ENCODE results near the gene IGF2BP2.

Gene IGF2BP2

GRCh38 chr3:185758912-185759311 lies 65.9 kb downstream of the IGF2BP2 start:
- Histone ChIP-seq H3K4me1 (ENCODE audit: low read length) (no peaks in the 10 kb centered on the region), H3K79me2 (ENCODE audit: low read length) (no peaks in the 10 kb centered on the region), H3K9me2 (replicated peaks; ENCODE audit: insufficient read depth, low read length) (no peaks in the 10 kb centered on the region), H3K9ac (ENCODE audit: low read length) (no peak overlapping the region), H3K27me3 (replicated peaks; ENCODE audit: insufficient read depth, low read length) (no peaks in the 10 kb centered on the region), H3K27ac (ENCODE audit: low read length) (no peak overlapping the region), H3F3A (ENCODE audit: insufficient read depth, low read length) (no peaks in the 10 kb centered on the region), H3K4me3 (ENCODE audit: low read length) (no peak overlapping the region), H2AFZ (ENCODE audit: low read length) (no peak overlapping the region), H3K9me3 (replicated peaks; ENCODE audit: insufficient read depth, low read length) (no peaks in the 10 kb centered on the region), H4K20me1 (ENCODE audit: insufficient read depth, low read length) (no peaks in the 10 kb centered on the region), H3K36me3 (replicated peaks; ENCODE audit: insufficient read depth, low read length) (no peaks in the 10 kb centered on the region), H3K4me2 (ENCODE audit: low read depth, low read length) (no peak overlapping the region)
- TF ChIP-seq EZH2phosphoT487 (IDR thresholded peaks at IDR 0.05; ENCODE audit: low read length) (no peak), EZH2 (optimal IDR thresholded peaks at IDR 0.05; ENCODE audit: low read depth, low read length) (no peak)
- DNase-seq, result no peak

DNA sequence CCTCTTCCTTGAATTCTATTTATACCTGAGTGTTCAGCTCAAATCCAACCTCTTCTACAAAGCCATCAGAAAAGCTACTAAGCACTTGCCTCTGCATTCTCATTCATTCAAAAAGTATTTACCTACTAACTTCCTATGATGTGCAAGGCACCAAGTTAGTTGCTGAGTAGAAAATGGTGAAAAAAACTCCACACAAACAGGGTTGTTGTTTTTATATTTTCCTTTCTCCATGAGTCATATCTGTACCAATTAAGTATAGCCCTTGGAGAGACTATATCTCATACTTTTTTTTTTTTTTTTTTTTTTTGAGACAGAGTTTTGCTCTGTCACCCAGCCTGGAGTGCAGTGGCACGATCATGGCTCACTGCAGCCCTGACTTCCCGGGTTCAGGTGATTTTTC lies 67.7 kb downstream of the IGF2BP2 start:
- no peaks in the 10 kb centered on the region for H3K9me3 ChIP-seq (replicated peaks; ENCODE audit: insufficient read depth, low read length)
- H3K27ac ChIP-seq (ENCODE audit: low read length), result no peak overlapping the region
- H3K79me2 ChIP-seq (ENCODE audit: low read length), result no peaks in the 10 kb centered on the region
- no peak overlapping the region for H2AFZ ChIP-seq (ENCODE audit: low read length)
- no peaks in the 10 kb centered on the region for H3K36me3 ChIP-seq (replicated peaks; ENCODE audit: insufficient read depth, low read length)
- no peak overlapping the region for H3K9ac ChIP-seq (ENCODE audit: low read length)
- no peak for DNase-seq
- no peak overlapping the region for H3K4me2 ChIP-seq (ENCODE audit: low read depth, low read length)
- no peak overlapping the region for H3K4me3 ChIP-seq (ENCODE audit: low read length)
- no peaks in the 10 kb centered on the region for H4K20me1 ChIP-seq (ENCODE audit: insufficient read depth, low read length)
- no peaks in the 10 kb centered on the region for H3K27me3 ChIP-seq (replicated peaks; ENCODE audit: insufficient read depth, low read length)
- no peaks in the 10 kb centered on the region for H3K4me1 ChIP-seq (ENCODE audit: low read length)
- no peak for TF ChIP-seq EZH2phosphoT487 (IDR thresholded peaks at IDR 0.05; ENCODE audit: low read length)
- no peak for TF ChIP-seq EZH2 (optimal IDR thresholded peaks at IDR 0.05; ENCODE audit: low read depth, low read length)
- TF ChIP-seq CTCF (IDR thresholded peaks at IDR 0.05; ENCODE audit: low read length), result no peak
- no peaks in the 10 kb centered on the region for H3F3A ChIP-seq (ENCODE audit: insufficient read depth, low read length)
- no peaks in the 10 kb centered on the region for H3K9me2 ChIP-seq (replicated peaks; ENCODE audit: insufficient read depth, low read length)

DNA sequence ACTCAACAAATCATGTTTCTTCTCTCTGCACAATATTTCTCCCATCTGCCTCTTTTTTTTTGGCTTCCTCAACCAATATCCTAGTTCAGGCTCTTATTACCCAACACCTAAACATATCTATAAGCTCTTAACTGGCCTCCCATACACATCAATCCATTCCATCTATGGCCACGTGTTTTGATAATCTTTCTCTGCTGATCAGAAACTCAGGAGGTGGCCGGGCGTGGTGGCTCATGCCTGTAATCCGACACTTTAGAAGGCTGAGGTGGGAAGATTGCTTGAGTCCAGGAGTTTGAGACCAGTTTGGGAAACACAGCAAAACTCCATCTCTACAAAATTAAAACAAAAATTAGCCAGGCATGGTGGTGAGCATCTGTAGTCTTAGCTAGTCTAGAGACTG lies 68.4 kb downstream of the IGF2BP2 start:
- Histone ChIP-seq H3K9me3 (replicated peaks; ENCODE audit: insufficient read depth, low read length) (no peaks in the 10 kb centered on the region), H4K20me1 (ENCODE audit: insufficient read depth, low read length) (no peaks in the 10 kb centered on the region)

More for the DNA sequence above, 68.4 kb downstream of the IGF2BP2 start:
- no peak for DNase-seq
- no peak overlapping the region for H3K4me3 ChIP-seq (ENCODE audit: low read length)
- H3K4me2 ChIP-seq (ENCODE audit: low read depth, low read length), result no peak overlapping the region
- H3K27ac ChIP-seq (ENCODE audit: low read length), result no peak overlapping the region
- H3K27me3 ChIP-seq (replicated peaks; ENCODE audit: insufficient read depth, low read length), result no peaks in the 10 kb centered on the region
- H3K36me3 ChIP-seq (replicated peaks; ENCODE audit: insufficient read depth, low read length), result no peaks in the 10 kb centered on the region
- H3K4me1 ChIP-seq (ENCODE audit: low read length), result no peaks in the 10 kb centered on the region
- TF ChIP-seq EZH2 (optimal IDR thresholded peaks at IDR 0.05; ENCODE audit: low read depth, low read length) (no peak), CTCF (IDR thresholded peaks at IDR 0.05; ENCODE audit: low read length) (no peak), EZH2phosphoT487 (IDR thresholded peaks at IDR 0.05; ENCODE audit: low read length) (no peak)
- H2AFZ ChIP-seq (ENCODE audit: low read length), result no peak overlapping the region
- H3F3A ChIP-seq (ENCODE audit: insufficient read depth, low read length), result no peaks in the 10 kb centered on the region
- H3K9me2 ChIP-seq (replicated peaks; ENCODE audit: insufficient read depth, low read length), result no peaks in the 10 kb centered on the region
- no peaks in the 10 kb centered on the region for H3K79me2 ChIP-seq (ENCODE audit: low read length)
- no peak overlapping the region for H3K9ac ChIP-seq (ENCODE audit: low read length)

Measured in MM.1S (cell line).